GM20431 (cell line): ENCODE results near the gene TAF4.

Experiments
- in situ Hi-C: fragments of 300-500 bp; cut with MseI, MboI; formaldehyde crosslinking; loops from one replicate; pipeline ENCODE4 v1.15.0; 2020; ENCODE audit warnings: low sequenced_read_pairs; ENCODE audit not compliant: unreplicated experiment

Gene TAF4

DNA sequence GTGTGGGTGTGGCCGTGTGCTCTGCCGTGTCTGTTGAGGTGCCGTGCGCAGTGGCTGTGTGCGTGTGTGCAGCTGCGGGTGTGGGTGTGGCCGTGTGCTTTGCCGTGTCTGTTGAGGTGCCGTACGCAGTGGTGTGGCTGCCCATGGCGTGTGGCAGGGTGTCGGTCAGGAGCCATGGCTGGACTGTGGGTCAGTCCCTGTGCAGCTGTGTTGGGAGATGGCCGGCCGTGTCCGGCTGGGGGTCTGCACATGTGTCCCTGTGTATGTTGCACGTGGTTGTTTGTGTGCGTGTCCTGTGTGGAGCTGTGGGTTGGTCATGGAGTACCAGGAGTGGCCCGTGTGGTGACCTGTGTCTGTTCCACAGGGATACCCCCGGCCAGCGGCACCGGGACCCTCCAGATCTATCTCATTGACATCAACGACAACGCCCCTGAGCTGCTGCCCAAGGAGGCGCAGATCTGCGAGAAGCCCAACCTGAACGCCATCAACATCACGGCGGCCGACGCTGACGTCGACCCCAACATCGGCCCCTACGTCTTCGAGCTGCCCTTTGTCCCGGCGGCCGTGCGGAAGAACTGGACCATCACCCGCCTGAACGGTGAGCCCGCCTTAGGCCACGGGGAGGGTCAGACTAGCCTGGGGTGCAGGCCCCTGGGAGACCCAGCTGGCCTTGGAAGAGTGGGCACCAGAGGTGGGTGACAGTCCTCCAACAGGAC lies 137.7 kb downstream of the TAF4 start:
- in situ Hi-C loops: no loop called here

DNA sequence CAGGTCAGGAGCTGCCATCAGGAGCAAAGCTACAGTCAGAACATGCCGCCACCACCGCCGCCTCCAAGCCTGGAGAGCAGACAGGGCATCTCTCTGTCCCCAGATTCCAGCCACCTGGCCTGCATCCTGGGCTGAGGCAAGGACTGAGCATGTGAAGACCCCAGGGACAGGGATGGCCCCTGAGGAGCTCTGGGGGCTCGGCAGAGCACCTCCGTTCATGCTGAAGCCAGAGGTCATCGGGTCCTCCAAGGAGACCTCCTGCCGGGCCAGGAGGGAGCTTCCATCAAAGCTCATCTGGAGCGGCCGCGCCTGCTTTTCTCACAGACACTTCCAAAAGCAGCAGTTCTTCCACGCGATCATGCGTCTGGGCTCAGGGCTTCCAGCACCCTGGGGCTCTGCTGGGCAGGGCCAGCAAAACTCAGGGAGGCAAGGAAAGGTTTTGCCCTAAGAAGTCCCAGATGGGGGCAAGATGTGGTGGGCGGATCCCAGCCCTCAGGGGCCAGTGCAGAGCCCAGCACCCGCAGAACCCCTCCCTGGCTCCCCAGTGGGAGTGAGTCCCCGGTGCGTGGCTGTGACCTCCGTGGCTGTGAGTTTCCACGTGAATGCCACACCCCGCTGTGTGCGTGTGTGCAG lies 138.4 kb downstream of the TAF4 start:
- in situ Hi-C loops: no loop called here

DNA sequence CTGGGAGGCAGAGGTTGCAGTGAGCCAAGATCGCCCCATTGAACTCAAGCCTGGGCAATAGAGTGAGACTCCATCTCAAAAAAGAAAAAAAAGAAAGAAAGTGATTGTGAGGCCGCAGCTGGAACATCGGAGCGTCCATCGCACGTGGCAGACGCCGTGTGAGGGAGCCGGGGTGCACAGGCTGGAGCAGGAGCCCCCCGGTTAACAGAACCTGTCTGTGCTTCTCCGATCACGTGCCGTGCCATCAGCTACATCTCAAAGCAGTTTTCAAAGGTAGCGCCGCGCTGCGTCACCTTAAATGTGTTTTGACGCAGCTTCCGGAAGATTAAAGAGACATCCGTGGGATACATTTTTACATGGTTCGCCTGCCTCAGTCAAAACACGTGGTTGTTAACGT lies 138.9 kb downstream of the TAF4 start:
- in situ Hi-C loops: no loop called here

DNA sequence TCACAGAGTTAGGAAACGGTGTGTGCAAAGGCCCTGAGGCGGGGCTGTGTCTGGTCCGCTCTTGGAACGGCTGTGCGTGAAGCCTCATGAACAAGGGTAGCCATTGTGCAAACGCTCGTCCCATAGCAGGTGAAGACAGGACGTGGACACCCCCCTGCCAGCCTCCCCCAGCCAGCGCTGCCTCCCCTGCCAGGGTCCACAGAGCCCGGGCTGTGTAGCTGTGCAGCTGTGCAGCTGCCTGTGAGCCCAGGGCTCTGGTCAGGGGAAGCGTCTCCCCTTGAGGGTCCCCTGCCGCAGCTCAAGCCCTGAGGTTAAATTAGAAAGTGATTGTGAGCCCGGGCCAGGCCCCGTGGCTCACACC lies 139.4 kb downstream of the TAF4 start:
- in situ Hi-C loops: no loop called here

- in situ Hi-C loops: no loop called here
Observed at GRCh38 chr20:61925555-61926252, 140.0 kb downstream of the TAF4 start.

DNA sequence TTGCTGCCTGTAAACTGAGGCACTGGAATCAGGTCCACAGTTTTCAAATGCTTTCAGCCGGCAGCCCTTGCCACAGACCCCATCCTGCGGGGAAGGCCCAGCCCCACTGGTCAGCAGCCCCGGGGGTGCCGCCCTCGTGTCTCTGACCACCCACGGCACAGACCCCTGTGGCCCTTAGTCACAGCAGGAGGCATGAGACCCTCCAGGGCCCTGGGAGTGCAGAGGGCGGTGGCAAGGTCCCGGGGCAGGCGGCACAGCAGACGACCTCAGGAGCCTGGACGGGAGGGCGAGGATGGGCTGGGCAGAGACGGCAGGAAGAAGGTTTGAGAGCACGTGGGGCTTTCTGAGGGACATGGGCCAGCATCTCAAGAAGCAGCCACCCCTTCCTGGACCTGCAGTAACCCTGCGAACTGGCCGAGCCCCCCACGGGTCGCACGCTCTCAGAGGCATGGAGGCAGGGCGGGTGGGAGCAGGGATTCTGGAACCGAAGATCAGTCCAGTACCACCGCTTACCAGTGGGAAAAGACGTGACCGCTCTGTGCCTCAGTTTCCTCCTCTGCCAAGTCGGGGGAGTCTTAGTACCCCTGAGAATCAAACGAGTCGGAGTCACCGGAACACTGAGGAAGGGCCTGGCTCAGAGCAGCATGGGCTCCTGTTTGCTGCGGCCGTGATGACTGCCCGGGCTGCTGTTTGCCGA lies 140.7 kb downstream of the TAF4 start:
- in situ Hi-C loops: no loop called here
